K562 (cell line): ENCODE results near the gene TASP1. TPM values are rescaled to one million over a fixed set of nuclear protein-coding genes. Genes with fewer than 3 reads are reported as not detected.

Experiments
- ATAC-seq: fragments of 200-7000 bp; cut with Tn5 transposase; 3 replicates; pipeline ENCODE4 v1.9.1; 2020; ENCODE audit warnings: moderate library complexity
- BruUV-seq: library from RNA; stranded (reverse); fragments of 400-500 nt; replicated peaks from 2 replicates; lab custom pipeline; 2021; lab: Mats Ljungman, UMichigan
- CTCF ChIA-PET: fragments of 300-600 bp; formaldehyde crosslinking; extraction: SDS; loops from one replicate; lab custom pipeline; 2021; ENCODE audit warnings: low intra/inter-chr PET ratio; lab: Yijun Ruan, JAX
- POLR2A ChIA-PET: fragments of 300-600, 350-650 bp; sonication (Branson Sonifier 250); formaldehyde crosslinking; extraction: SDS; loops from one replicate; lab custom pipeline; 2021; ENCODE audit warnings: antibody characterized with exemption, inconsistent platforms; lab: Yijun Ruan, JAX
- DNase-seq, 4 experiments: peaks; one replicate each; pipeline versions ENCODE4 v3.0.0 to v3.0.0-alpha.2; 2011 to 2018; ENCODE audit warnings: low spot score in 3 of 4, mixed read lengths in 3 of 4; ENCODE audit errors: extremely low read depth in 1 of 4
- FAIRE-seq: peaks from 2 replicates; lab custom pipeline; 2011; peaks lifted over from hg19 to GRCh38; lab: Jason Lieb, UNC
- H2AFZ ChIP-seq: 2 replicates; pipeline ENCODE4 v1.6.0; 2011; ENCODE audit warnings: low read depth, low read length, control low read depth, inconsistent platforms
- H3K27ac ChIP-seq: fragments of 200-600 bp; 3 replicates; pipeline ENCODE4 v1.8.0; 2011; ENCODE audit warnings: low read depth, mild to moderate bottlenecking, control low read depth, inconsistent platforms, low read length, moderate library complexity, mixed read lengths; ENCODE audit errors: extremely low read depth
- H3K27me3 ChIP-seq, 2 experiments: fragments of 300-600 bp in 1 of 2; 2 replicates in 1 of 2; 3 replicates in 1 of 2; pipeline versions ENCODE4 v1.6.0 to v1.8.0; 2011; ENCODE audit warnings: inconsistent platforms in 2 of 2, low read length in 2 of 2, mild to moderate bottlenecking in 1 of 2, mixed read lengths in 1 of 2, moderate library complexity in 1 of 2; ENCODE audit not compliant: control insufficient read depth in 2 of 2, insufficient read depth in 2 of 2
- H3K36me3 ChIP-seq: fragments of 300-600 bp; 3 replicates; pipeline ENCODE4 v1.8.0; 2011; ENCODE audit warnings: mild to moderate bottlenecking, low read length, inconsistent platforms; ENCODE audit not compliant: control insufficient read depth, insufficient read depth
- H3K4me1 ChIP-seq, 2 experiments: fragments of 200-600 bp in 1 of 2; replicated peaks in 1 of 2; 2 replicates in 1 of 2; 3 replicates in 1 of 2; pipeline versions ENCODE4 v1.5.1 to v1.8.0; 2011; ENCODE audit warnings: inconsistent platforms in 2 of 2, low read length in 2 of 2, mild to moderate bottlenecking in 1 of 2, mixed read lengths in 1 of 2, moderate library complexity in 1 of 2; ENCODE audit not compliant: control insufficient read depth in 2 of 2, insufficient read depth in 2 of 2
- H3K4me2 ChIP-seq: 2 replicates; pipeline ENCODE4 v1.6.1; 2011; ENCODE audit warnings: low read length, control low read depth, inconsistent platforms, mixed read lengths; ENCODE audit not compliant: insufficient read depth
- H3K4me3 ChIP-seq: fragments of 200-600 bp; sonication (generic), shearing (Covaris generic); 2 replicates; pipeline ENCODE4 v1.5.1; 2016; ENCODE audit warnings: control low read depth, inconsistent platforms
- H3K79me2 ChIP-seq: fragments of 200-600 bp; 3 replicates; pipeline ENCODE4 v1.8.0; 2011; ENCODE audit warnings: low read length, inconsistent platforms; ENCODE audit not compliant: control insufficient read depth, insufficient read depth
- H3K9ac ChIP-seq, 2 experiments: 2 replicates each; pipeline versions ENCODE4 v1.6.0 to v1.6.1; 2011; ENCODE audit warnings: low read depth in 2 of 2, low read length in 2 of 2, control low read depth in 1 of 2, inconsistent platforms in 1 of 2, mild to moderate bottlenecking in 1 of 2, mixed read lengths in 1 of 2; ENCODE audit not compliant: insufficient read depth in 1 of 2
- H3K9me1 ChIP-seq: one replicate; pipeline ENCODE4 v1.6.0; 2011; ENCODE audit warnings: inconsistent platforms, mild to moderate bottlenecking, low read length, moderate library complexity; ENCODE audit not compliant: control insufficient read depth, insufficient read depth
- H3K9me3 ChIP-seq: replicated peaks from 2 replicates; pipeline ENCODE4 v1.5.1; 2011; ENCODE audit warnings: low read depth, low read length, inconsistent platforms; ENCODE audit not compliant: control insufficient read depth, insufficient read depth
- H4K20me1 ChIP-seq: replicated peaks from 2 replicates; pipeline ENCODE4 v1.6.1; 2011; ENCODE audit warnings: low read length, inconsistent platforms, mixed read lengths; ENCODE audit not compliant: control insufficient read depth, insufficient read depth
- CAMTA2 ChIP-seq: fragments of 250-450 bp; sonication (Bioruptor Pico); conservative IDR thresholded peaks from 2 replicates; pipeline ENCODE4 v1.5.1; 2022
- CHD1 ChIP-seq: fragments of 200-600 bp; sonication (generic); IDR thresholded peaks from one replicate; pipeline ENCODE4 v1.6.1; 2012; ENCODE audit warnings: mild to moderate bottlenecking, moderate library complexity, low read length, inconsistent platforms
- DMBX1 ChIP-seq: fragments of 250-450 bp; sonication (Bioruptor Pico); IDR thresholded peaks from 2 replicates; pipeline ENCODE4 v1.8.0; 2022; ENCODE audit warnings: inconsistent platforms, mild to moderate bottlenecking, moderate library complexity, borderline replicate concordance
- FOXJ3 ChIP-seq: sonication (generic); formaldehyde crosslinking; IDR thresholded peaks from 2 replicates; pipeline ENCODE4 v1.4.0; 2020; ENCODE audit warnings: mild to moderate bottlenecking, missing genetic modification reagents
- ILF3 ChIP-seq: fragments of 450-650 bp; IDR thresholded peaks from 2 replicates; pipeline ENCODE4 v1.6.1; 2018; ENCODE audit warnings: antibody characterized with exemption, mild to moderate bottlenecking, moderate library complexity, borderline replicate concordance
- KAT8 ChIP-seq: fragments of 450-650 bp; IDR thresholded peaks from 2 replicates; pipeline ENCODE4 v1.6.1; 2016; ENCODE audit warnings: low read depth, mild to moderate bottlenecking
- MAFF ChIP-seq: IDR thresholded peaks from 2 replicates; pipeline ENCODE4 v1.6.1; 2012; ENCODE audit warnings: low read length, improper control_type of control experiment
- MED1 ChIP-seq: sonication (generic); formaldehyde crosslinking; IDR thresholded peaks from 2 replicates; pipeline ENCODE4 v1.8.1; 2023; ENCODE audit warnings: missing genetic modification reagents, borderline replicate concordance
- MEIS2 ChIP-seq: fragments of 450-650 bp; IDR thresholded peaks from 2 replicates; pipeline ENCODE4 v1.6.1; 2014; ENCODE audit warnings: mild to moderate bottlenecking; ENCODE audit not compliant: partially characterized antibody
- NCOA6 ChIP-seq: fragments of 450-650 bp; IDR thresholded peaks from 2 replicates; pipeline ENCODE4 v1.6.1; 2017; ENCODE audit warnings: mild to moderate bottlenecking
- NFRKB ChIP-seq: fragments of 450-650 bp; IDR thresholded peaks from 2 replicates; pipeline ENCODE4 v1.6.1; 2016; ENCODE audit warnings: low read depth
- PHTF2 ChIP-seq: fragments of 250-450 bp; sonication (Bioruptor Pico); IDR thresholded peaks from 2 replicates; pipeline ENCODE4 v1.5.0; 2021; ENCODE audit warnings: mild to moderate bottlenecking
- SMARCE1 ChIP-seq: fragments of 450-650 bp; IDR thresholded peaks from 2 replicates; pipeline ENCODE4 v1.7.1; 2016; ENCODE audit warnings: mild to moderate bottlenecking
- ZFX ChIP-seq: sonication (generic); formaldehyde crosslinking; IDR thresholded peaks from 2 replicates; pipeline ENCODE4 v1.8.0; 2022; ENCODE audit warnings: mild to moderate bottlenecking, missing genetic modification reagents, moderate library complexity
- ZNF778 ChIP-seq: fragments of 450-650 bp; formaldehyde crosslinking; IDR thresholded peaks from 2 replicates; pipeline ENCODE4 v1.4.0; 2020; ENCODE audit warnings: mild to moderate bottlenecking, moderate library complexity
- WGBS: fragments of 100-300 bp; shearing (Covaris generic); methylation state at CpG from one replicate; pipeline ENCODE4 v1.1.6; 2016; ENCODE audit warnings: low coverage, mixed read lengths; ENCODE audit not compliant: insufficient coverage; ENCODE audit errors: missing lambda C conversion rate; 5-methylcytosine and 5-hydroxymethylcytosine counted together
- in situ Hi-C: fragments of 300-500 bp; cut with MboI; formaldehyde crosslinking; loops from 4 replicates; pipeline ENCODE4 v1.15.0; 2018; ENCODE audit warnings: inconsistent platforms, mixed read lengths
- intact Hi-C: fragments of 100-400 bp; cut with micrococcal nuclease; formaldehyde crosslinking; loops from 2 replicates; pipeline ENCODE4 v1.14.2; 2022
- polyA plus RNA-seq, 8 experiments: library from polyadenylated mRNA; depleted of rRNA in 4 of 8; stranded (reverse) in 5 of 8; unstranded in 3 of 8; fragments of >200 nt; fragmentation: Nextera tagmentation in 2 of 8; fragmentation: Illumina TruSeq in 1 of 8; extraction: Ambion mirVana in 2 of 8; extraction: Trizol in 1 of 8; gene quantifications; 2 replicates each; pipeline versions ENCODE4 v1.2.1 to v1.2.3, GENCODE V29; 2011 to 2014; ENCODE audit warnings: inconsistent platforms in 1 of 8, missing spikeins in 1 of 8
- total RNA-seq, 7 experiments: library from RNA; depleted of rRNA in 6 of 7; stranded (reverse); fragments of >200 nt in 6 of 7; fragmentation: Illumina TruSeq in 2 of 7; extraction: Trizol in 2 of 7; gene quantifications; 2 replicates each; pipeline versions ENCODE4 v1.2.1 to v1.2.3, GENCODE V29; 2011 to 2021; ENCODE audit warnings: low replicate concordance in 1 of 7
- TF ChIP-seq, protein P1 (sequence below), 2 experiments: fragments of 250-450 bp in 1 of 2; fragments of 450-650 bp in 1 of 2; sonication (Bioruptor Pico) in 1 of 2; IDR thresholded peaks; 2 replicates each; pipeline versions ENCODE4 v1.6.1 to v1.8.0; 2016 to 2021; ENCODE audit warnings: mild to moderate bottlenecking in 2 of 2, moderate library complexity in 2 of 2, missing compliant biosample characterization in 1 of 2, missing genetic modification characterization in 1 of 2
- TF ChIP-seq, protein P2 (sequence below): sonication (generic); formaldehyde crosslinking; IDR thresholded peaks from 2 replicates; pipeline ENCODE4 v1.8.1; 2023; ENCODE audit warnings: mild to moderate bottlenecking, missing genetic modification reagents
- TF ChIP-seq, protein P3 (sequence below), 3 experiments: fragments of 200-800 bp in 1 of 3; sonication (Bioruptor generic) in 1 of 3; sonication (generic) in 1 of 3; formaldehyde crosslinking in 1 of 3; IDR thresholded peaks; 2 replicates each; pipeline versions ENCODE4 v1.6.1 to v1.8.0; 2016 to 2022; ENCODE audit warnings: mild to moderate bottlenecking in 2 of 3, missing compliant biosample characterization in 2 of 3, missing genetic modification characterization in 2 of 3, missing genetic modification reagents in 1 of 3
- TF ChIP-seq, protein P4 (sequence below): IDR thresholded peaks from 2 replicates; pipeline ENCODE4 v1.6.1; 2014; ENCODE audit warnings: antibody characterized with exemption

Gene TASP1
- total and polyA plus RNA-seq, 9 of the 15 experiments (the other 6 are each of a cell fraction or from before 2014, with no cell fraction given) = 3.7 to 10.6 (median 6.4) TPM

DNA sequence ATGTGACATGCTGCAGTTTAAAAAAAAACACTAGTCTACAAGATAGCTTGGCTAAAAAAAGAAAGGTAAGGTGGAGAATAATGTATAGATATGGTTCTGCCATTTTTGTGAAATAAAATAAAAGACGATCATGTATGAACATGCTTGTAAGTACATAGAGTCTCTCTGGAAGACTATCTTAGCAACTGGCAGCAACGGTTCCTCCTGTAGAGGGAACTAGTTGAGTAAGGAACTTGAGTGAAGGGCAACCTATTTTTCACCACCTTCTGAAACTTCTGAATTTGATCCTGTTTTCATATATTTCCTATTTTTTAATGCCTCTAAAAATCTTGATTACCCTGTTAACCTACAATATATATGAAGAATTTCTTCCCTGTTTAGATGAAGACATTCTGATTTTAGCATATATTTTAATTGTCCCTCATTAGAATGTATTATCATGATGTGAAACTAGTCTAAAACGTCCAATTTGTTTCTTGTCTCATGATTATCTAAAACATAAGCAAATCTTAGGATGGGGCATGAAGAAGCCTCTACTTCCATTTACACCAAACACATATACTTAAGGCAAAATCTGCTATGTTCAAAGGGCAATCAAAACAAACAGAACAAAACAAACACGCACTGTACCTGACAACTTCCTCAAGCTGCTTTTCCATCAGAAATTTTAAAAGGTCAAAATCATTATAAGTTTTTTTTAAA is 215.1 kb downstream of the TASP1 start:
- no peak overlapping the region for H3K9ac ChIP-seq
- no peak overlapping the region for H3K4me3 ChIP-seq
- no peaks in the 10 kb centered on the region for H3K36me3 ChIP-seq
- ChIA-PET POLR2A (no interaction called here), CTCF (no interaction called here)
- no peak overlapping the region for H2AFZ ChIP-seq
- no peak for ATAC-seq
- no TSS peak for BruUV-seq
- no peaks in the 10 kb centered on the region for H3K79me2 ChIP-seq
- DNase-seq = no peak
- FAIRE-seq = no peak
- no peak overlapping the region for H3K27ac ChIP-seq
- no peak overlapping the region for H3K4me2 ChIP-seq
- intact Hi-C loops (no loop called here), in situ Hi-C loops (no loop called here)
- H3K27me3 ChIP-seq = no peaks in the 10 kb centered on the region
- H3K4me1 ChIP-seq = no peaks in the 10 kb centered on the region
- WGBS = 54% methylated on average over 4 of the region's 4 CpGs
- H3K9me1 ChIP-seq = no peaks in the 10 kb centered on the region
- H3K9me3 ChIP-seq = no peaks in the 10 kb centered on the region
- H4K20me1 ChIP-seq = no peaks in the 10 kb centered on the region; the same call in 1 of the 2 replicates
- TF ChIP-seq, protein P1, sequence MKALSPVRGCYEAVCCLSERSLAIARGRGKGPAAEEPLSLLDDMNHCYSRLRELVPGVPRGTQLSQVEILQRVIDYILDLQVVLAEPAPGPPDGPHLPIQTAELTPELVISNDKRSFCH (CRISPR knock-in tag; IDR thresholded peaks at IDR 0.05) = no peak
- TF ChIP-seq, protein P1 (tag; IDR thresholded peaks at IDR 0.05) = no peak
- no peak for TF ChIP-seq MAFF
- TF ChIP-seq MEIS2 = no peak
- TF ChIP-seq MED1 (CRISPR knock-in tag) = no peak
- TF ChIP-seq, protein P2, sequence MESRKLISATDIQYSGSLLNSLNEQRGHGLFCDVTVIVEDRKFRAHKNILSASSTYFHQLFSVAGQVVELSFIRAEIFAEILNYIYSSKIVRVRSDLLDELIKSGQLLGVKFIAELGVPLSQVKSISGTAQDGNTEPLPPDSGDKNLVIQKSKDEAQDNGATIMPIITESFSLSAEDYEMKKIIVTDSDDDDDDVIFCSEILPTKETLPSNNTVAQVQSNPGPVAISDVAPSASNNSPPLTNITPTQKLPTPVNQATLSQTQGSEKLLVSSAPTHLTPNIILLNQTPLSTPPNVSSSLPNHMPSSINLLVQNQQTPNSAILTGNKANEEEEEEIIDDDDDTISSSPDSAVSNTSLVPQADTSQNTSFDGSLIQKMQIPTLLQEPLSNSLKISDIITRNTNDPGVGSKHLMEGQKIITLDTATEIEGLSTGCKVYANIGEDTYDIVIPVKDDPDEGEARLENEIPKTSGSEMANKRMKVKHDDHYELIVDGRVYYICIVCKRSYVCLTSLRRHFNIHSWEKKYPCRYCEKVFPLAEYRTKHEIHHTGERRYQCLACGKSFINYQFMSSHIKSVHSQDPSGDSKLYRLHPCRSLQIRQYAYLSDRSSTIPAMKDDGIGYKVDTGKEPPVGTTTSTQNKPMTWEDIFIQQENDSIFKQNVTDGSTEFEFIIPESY (CRISPR knock-in tag) = no peak
- TF ChIP-seq FOXJ3 (CRISPR knock-in tag) = no peak
- TF ChIP-seq ILF3 = no peak
- TF ChIP-seq, protein P3, sequence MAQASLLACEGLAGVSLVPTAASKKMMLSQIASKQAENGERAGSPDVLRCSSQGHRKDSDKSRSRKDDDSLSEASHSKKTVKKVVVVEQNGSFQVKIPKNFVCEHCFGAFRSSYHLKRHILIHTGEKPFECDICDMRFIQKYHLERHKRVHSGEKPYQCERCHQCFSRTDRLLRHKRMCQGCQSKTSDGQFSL (CRISPR knock-in tag; IDR thresholded peaks at IDR 0.05) = no peak
- TF ChIP-seq, protein P3 (tag; IDR thresholded peaks at IDR 0.05) = no peak
- no peak for TF ChIP-seq SMARCE1
- no peak for TF ChIP-seq DMBX1 (CRISPR knock-in tag)
- no peak for TF ChIP-seq CAMTA2
- no peak for TF ChIP-seq ZNF778 (CRISPR knock-in tag)
- no peak for TF ChIP-seq ZFX (CRISPR knock-in tag)
- TF ChIP-seq KAT8 = no peak
- TF ChIP-seq CHD1 = no peak
- TF ChIP-seq NCOA6 = no peak
- TF ChIP-seq, protein P4, sequence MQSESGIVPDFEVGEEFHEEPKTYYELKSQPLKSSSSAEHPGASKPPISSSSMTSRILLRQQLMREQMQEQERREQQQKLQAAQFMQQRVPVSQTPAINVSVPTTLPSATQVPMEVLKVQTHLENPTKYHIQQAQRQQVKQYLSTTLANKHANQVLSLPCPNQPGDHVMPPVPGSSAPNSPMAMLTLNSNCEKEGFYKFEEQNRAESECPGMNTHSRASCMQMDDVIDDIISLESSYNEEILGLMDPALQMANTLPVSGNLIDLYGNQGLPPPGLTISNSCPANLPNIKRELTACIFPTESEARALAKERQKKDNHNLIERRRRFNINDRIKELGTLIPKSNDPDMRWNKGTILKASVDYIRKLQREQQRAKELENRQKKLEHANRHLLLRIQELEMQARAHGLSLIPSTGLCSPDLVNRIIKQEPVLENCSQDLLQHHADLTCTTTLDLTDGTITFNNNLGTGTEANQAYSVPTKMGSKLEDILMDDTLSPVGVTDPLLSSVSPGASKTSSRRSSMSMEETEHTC = no peak
- TF ChIP-seq NFRKB = no peak
- TF ChIP-seq PHTF2 (CRISPR knock-in tag) = no peak
